Activated T-helper 1 cell treated with anti-CD3 and anti-CD28 coated beads, Interleukin-12 subunit alpha, Interleukin-12 subunit beta, Interleukin-2, Interleukin-4 antibody, amounts not matched to agents 30 ng/mL and 10 ng/mL and 1 ng/mL, durations not matched to agents 14 hours and 24 hours and 36 hours (primary cell): ENCODE measurements around the gene CLHC1. TPM values are rescaled to one million over a fixed set of nuclear protein-coding genes. Genes with fewer than 3 reads are reported as not detected.
"Not testable (repeated sequence)": the region's sequence is repeated elsewhere in the genome, so short reads cannot be mapped to it uniquely, and the experiment has no call there.

Experiments used
- DNase-seq: peaks from one replicate; pipeline ENCODE4 v3.0.0; 2021; ENCODE audit warnings: low spot score
- H3K27ac Mint-ChIP-seq: one replicate; pipeline ENCODE4 v1.8.0; 2021; ENCODE audit warnings: mild to moderate bottlenecking, mixed read lengths
- H3K27me3 Mint-ChIP-seq: one replicate; pipeline ENCODE4 v1.8.0; 2022; ENCODE audit warnings: mild to moderate bottlenecking, moderate library complexity, mixed read lengths; ENCODE audit not compliant: insufficient read depth
- H3K36me3 Mint-ChIP-seq: one replicate; pipeline ENCODE4 v1.8.0; 2021; ENCODE audit warnings: low read depth, mixed read lengths
- H3K4me1 Mint-ChIP-seq: one replicate; pipeline ENCODE4 v1.8.0; 2021; ENCODE audit warnings: low read depth, mixed read lengths
- H3K4me3 Mint-ChIP-seq: one replicate; pipeline ENCODE4 v1.8.0; 2021; ENCODE audit warnings: mild to moderate bottlenecking, moderate library complexity, mixed read lengths
- H3K9me3 Mint-ChIP-seq: one replicate; pipeline ENCODE4 v1.8.0; 2021; ENCODE audit warnings: mixed read lengths
- intact Hi-C: fragments of 100-400 bp; cut with micrococcal nuclease; formaldehyde crosslinking; loops from one replicate; pipeline ENCODE4 v1.15.1; 2024
- total RNA-seq: library from RNA; stranded (reverse); gene quantifications from 2 replicates; pipeline ENCODE4 v1.2.3, GENCODE V29; 2022

CLHC1 gene
- total RNA-seq, 1 donor from 2014 or later = 12.3 TPM

DNA sequence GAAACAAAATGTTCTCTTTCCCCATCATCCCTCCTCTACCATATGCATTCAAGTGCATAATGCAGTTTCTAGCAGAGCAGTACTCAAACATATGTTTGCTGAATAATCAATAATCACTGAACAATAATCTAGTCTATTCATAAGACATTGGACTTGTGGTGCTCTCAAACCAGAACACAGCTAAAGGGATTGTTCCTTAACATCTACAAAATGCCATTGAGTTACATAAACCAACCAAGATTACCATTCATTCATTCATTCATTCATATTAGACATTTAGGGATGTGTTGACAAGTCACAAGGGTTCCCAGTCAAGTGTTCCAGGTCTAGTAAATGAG lies 3.9 kb downstream of the CLHC1 start:
- no peaks in the 10 kb centered on the region for H3K9me3 Mint-ChIP-seq
- H3K27me3 Mint-ChIP-seq = no peaks in the 10 kb centered on the region
- H3K27ac Mint-ChIP-seq = peak overlapping the region; percentile 66
- H3K4me1 Mint-ChIP-seq = peaks cover 41% of the 10 kb centered on the region
- peaks cover 29% of the 10 kb centered on the region for H3K36me3 Mint-ChIP-seq
- intact Hi-C loops = no loop called here
- H3K4me3 Mint-ChIP-seq = peak overlapping the region; percentile 59
- DNase-seq = no peak

GRCh38 chr2:55227437-55228225 lies 4.5 kb downstream of the CLHC1 start:
- H3K4me1 Mint-ChIP-seq = peaks cover 44% of the 10 kb centered on the region
- DNase-seq, H3K27me3 Mint-ChIP-seq, intact Hi-C loops, H3K9me3 Mint-ChIP-seq: not testable (repeated sequence)
- peak overlapping the region; percentile 66 for H3K27ac Mint-ChIP-seq
- peak overlapping the region; percentile 59 for H3K4me3 Mint-ChIP-seq
- H3K36me3 Mint-ChIP-seq = peaks cover 23% of the 10 kb centered on the region

GRCh38 chr2:55225481-55226020 lies 6.5 kb downstream of the CLHC1 start:
- intact Hi-C loops = no loop called here
- Mint-ChIP-seq H3K4me3 (no peak overlapping the region), H3K36me3 (peaks cover 23% of the 10 kb centered on the region), H3K27me3 (no peaks in the 10 kb centered on the region), H3K4me1 (peaks cover 49% of the 10 kb centered on the region), H3K27ac (no peak overlapping the region), H3K9me3 (no peaks in the 10 kb centered on the region)
- DNase-seq = no peak

- Mint-ChIP-seq H3K36me3 (peaks cover 20% of the 10 kb centered on the region), H3K27me3 (no peaks in the 10 kb centered on the region), H3K27ac (no peak overlapping the region), H3K4me1 (peaks cover 49% of the 10 kb centered on the region), H3K9me3 (no peaks in the 10 kb centered on the region), H3K4me3 (no peak overlapping the region)
- no peak for DNase-seq
- intact Hi-C loops = no loop called here
Observed at GRCh38 chr2:55224761-55225261, 7.3 kb downstream of the CLHC1 start.

DNA sequence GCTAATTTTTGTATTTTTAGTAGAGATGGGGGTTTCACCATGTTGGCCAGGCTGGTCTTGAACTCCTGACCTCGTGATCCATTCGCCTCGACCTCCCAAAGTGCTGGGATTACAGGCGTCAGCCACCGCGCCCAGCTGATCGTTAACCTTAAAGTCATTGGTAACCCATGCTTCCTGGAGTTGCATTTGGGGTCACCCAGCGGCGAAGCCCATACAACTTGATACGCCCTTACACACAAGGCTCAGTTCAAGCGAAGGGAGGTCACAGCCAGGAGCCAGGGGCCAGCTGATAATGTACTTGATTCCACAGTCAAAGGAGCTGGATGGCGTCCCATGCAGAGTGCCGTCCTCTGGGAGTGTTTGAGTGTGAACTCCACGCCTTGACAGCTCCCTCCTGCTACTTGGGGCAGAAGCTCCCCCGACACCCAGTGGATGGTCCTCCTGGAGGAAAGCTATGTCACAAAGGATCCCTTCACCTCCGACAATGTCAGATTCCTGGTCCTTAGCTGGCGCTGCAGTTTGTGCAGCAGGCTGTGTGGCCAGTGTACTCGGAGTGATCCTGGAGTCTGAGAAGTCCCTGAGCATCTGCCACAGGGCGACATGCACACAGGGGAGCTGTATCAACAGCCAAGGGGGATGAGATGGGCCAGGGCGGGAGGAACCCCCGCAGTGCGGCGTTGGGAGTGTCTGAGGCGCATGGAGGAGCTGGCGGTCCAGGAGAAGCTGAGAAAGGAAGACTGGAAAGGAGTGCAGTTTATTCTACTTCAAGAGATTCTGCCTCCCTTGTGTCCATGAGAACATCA lies 7.9 kb downstream of the CLHC1 start:
- H3K27ac Mint-ChIP-seq = peak overlapping the region; percentile 67
- peaks cover 46% of the 10 kb centered on the region for H3K4me1 Mint-ChIP-seq
- H3K4me3 Mint-ChIP-seq = peak overlapping the region; percentile 71
- H3K9me3 Mint-ChIP-seq = no peaks in the 10 kb centered on the region
- DNase-seq = no peak
- H3K27me3 Mint-ChIP-seq = no peaks in the 10 kb centered on the region
- intact Hi-C loops = loop anchor here (1.0 to 2.0 kb wide), 5 partner anchors 8 to 295 kb away; partner anchors contain the start of genes CCDC88A, CFAP36, CLHC1 and MTIF2
- H3K36me3 Mint-ChIP-seq = peaks cover 16% of the 10 kb centered on the region

DNA sequence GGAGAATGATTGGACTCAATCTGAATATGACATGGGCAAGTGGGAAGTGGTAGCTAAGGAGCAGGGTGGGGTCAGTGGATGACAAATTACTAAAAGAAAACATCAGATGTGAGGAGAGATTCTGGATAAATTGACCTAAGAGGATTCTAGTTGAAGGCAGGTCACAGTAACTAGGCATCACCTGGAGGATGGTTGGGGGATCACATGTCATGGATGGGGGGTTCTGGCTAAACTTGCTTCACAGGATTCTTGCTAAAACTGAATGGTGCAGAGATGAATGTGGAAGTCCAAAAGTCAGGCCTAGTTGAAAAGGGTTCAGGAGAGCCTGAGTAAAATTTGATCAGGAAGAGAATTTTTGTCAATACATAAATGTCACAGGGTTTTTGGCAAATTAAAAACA lies 18.3 kb downstream of the CLHC1 start:
- no peak for DNase-seq
- Mint-ChIP-seq H3K27ac (no peak overlapping the region), H3K9me3 (no peaks in the 10 kb centered on the region), H3K4me3 (no peak overlapping the region), H3K36me3 (peaks cover 4% of the 10 kb centered on the region), H3K27me3 (no peaks in the 10 kb centered on the region), H3K4me1 (peaks cover 6% of the 10 kb centered on the region)
- intact Hi-C loops = no loop called here

- Mint-ChIP-seq H3K4me1 (no peaks in the 10 kb centered on the region), H3K9me3 (peaks cover 29% of the 10 kb centered on the region), H3K27me3 (no peaks in the 10 kb centered on the region), H3K27ac (no peak overlapping the region), H3K4me3 (no peak overlapping the region), H3K36me3 (peaks cover 32% of the 10 kb centered on the region)
- DNase-seq = no peak
- intact Hi-C loops = no loop called here
Observed at GRCh38 chr2:55204950-55205349, 27.1 kb downstream of the CLHC1 start.

DNA sequence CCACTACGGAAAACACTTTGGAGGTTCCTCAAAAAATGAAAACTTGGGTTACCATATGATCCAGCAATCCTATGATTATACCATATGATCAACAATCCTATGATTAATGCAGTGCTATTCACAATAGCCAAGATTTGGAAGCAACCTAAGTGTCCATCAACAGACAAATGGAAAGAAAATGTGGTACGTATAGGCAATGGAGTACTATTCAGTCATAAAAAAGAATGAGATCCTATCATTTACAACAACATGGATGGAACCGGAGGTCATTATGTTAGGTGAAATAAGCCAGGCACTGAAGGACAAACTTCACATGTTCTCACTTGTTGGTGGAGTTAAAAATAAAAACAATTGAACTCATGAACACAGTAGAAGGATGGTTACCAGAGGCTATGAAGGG lies 27.6 kb downstream of the CLHC1 start:
- no peaks in the 10 kb centered on the region for H3K4me1 Mint-ChIP-seq

DNA sequence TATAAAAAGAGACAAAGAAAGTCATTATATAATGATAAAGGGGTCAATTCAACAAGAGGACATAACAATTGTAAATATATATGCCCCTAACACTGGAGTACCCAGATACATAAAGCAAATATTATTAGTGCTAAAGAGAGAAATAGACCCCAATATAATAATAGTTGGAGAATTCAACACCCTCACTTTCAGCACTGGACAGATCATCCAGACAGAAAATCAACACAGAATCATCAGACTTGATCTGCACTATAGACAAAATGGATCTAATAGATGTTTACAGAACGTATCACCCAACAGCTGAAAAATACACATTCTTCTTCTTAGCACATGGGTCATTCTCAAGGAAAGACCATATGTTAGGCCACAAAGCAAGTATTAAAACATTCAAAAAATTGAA lies 31.7 kb downstream of the CLHC1 start:
- intact Hi-C loops = no loop called here
- no peak for DNase-seq
- Mint-ChIP-seq H3K27ac (no peak overlapping the region), H3K4me3 (no peak overlapping the region), H3K9me3 (peaks cover 33% of the 10 kb centered on the region), H3K27me3 (no peaks in the 10 kb centered on the region), H3K4me1 (no peaks in the 10 kb centered on the region), H3K36me3 (peaks cover 48% of the 10 kb centered on the region)

More for the DNA sequence above, 27.6 kb downstream of the CLHC1 start:
- H3K9me3 Mint-ChIP-seq = peaks cover 31% of the 10 kb centered on the region
- DNase-seq = no peak
- H3K36me3 Mint-ChIP-seq = peaks cover 34% of the 10 kb centered on the region
- no peak overlapping the region for H3K27ac Mint-ChIP-seq
- no peak overlapping the region for H3K4me3 Mint-ChIP-seq
- intact Hi-C loops = no loop called here
- no peaks in the 10 kb centered on the region for H3K27me3 Mint-ChIP-seq

GRCh38 chr2:55196526-55196925 lies 35.6 kb downstream of the CLHC1 start:
- no peak overlapping the region for H3K4me3 Mint-ChIP-seq
- H3K36me3 Mint-ChIP-seq = peaks cover 36% of the 10 kb centered on the region
- peaks cover 18% of the 10 kb centered on the region for H3K9me3 Mint-ChIP-seq
- H3K27ac Mint-ChIP-seq = no peak overlapping the region
- no peak for DNase-seq
- intact Hi-C loops = no loop called here
- no peaks in the 10 kb centered on the region for H3K4me1 Mint-ChIP-seq
- H3K27me3 Mint-ChIP-seq = no peaks in the 10 kb centered on the region

GRCh38 chr2:55191888-55192287 lies 40.2 kb downstream of the CLHC1 start:
- H3K27me3 Mint-ChIP-seq, H3K4me1 Mint-ChIP-seq, H3K27ac Mint-ChIP-seq, H3K4me3 Mint-ChIP-seq, DNase-seq, H3K9me3 Mint-ChIP-seq, intact Hi-C loops: not testable (repeated sequence)
- peaks cover 20% of the 10 kb centered on the region for H3K36me3 Mint-ChIP-seq

- intact Hi-C loops, H3K4me1 Mint-ChIP-seq, H3K4me3 Mint-ChIP-seq, H3K27me3 Mint-ChIP-seq, H3K27ac Mint-ChIP-seq, DNase-seq, H3K9me3 Mint-ChIP-seq: not testable (repeated sequence)
- peaks cover 11% of the 10 kb centered on the region for H3K36me3 Mint-ChIP-seq
Observed at GRCh38 chr2:55186837-55187236, 45.3 kb downstream of the CLHC1 start.

GRCh38 chr2:55180374-55180773 lies 51.7 kb downstream of the CLHC1 start:
- Mint-ChIP-seq H3K27ac (no peak overlapping the region), H3K27me3 (no peaks in the 10 kb centered on the region), H3K36me3 (no peaks in the 10 kb centered on the region), H3K4me3 (no peak overlapping the region), H3K4me1 (no peaks in the 10 kb centered on the region), H3K9me3 (no peaks in the 10 kb centered on the region)
- DNase-seq = no peak
- intact Hi-C loops = no loop called here
